ENCODE measurements around the gene PTPN6. TPM values are rescaled to one million over a fixed set of nuclear protein-coding genes. Genes with fewer than 3 reads are reported as not detected.

PTPN6 gene
- total RNA-seq, 1 experiment from 2014 or later, result 47.7 TPM

DNA sequence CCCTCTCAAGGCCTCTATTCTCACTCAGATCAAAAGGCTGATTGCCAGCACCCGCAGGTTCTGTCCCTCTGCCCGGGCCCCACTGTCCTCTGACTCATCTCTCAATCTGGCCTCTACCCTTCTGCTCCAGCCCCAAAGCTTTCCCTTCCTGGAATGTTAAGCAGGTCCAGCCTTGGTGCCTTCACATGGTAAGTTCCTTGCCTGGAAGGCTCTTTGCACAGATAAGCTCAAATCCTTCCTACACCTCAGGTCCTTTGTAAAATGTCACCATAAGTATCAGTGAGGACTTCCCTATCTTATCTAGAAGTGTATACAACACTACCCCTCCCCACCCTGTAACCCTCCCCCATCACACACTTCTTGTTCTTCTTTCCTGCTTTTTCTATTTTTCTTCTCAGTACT, 44.9 kb downstream of the PTPN6 start:
- Histone ChIP-seq H3K9me3 (ENCODE audit: control insufficient read depth in 1 of 2, insufficient read depth in 1 of 2, low read depth in 1 of 2, low read length in 2 of 2) (no peaks in the 10 kb centered on the region), H3K27ac (ENCODE audit: low read depth, low read length) (peak overlapping the region; percentile 26; the same call in 1 of the 2 replicates), H3K4me3 (replicated peaks in 1 of 2; ENCODE audit: low read depth in 1 of 2, low read length in 2 of 2) (no peak overlapping the region), H3K4me2 (ENCODE audit: low read length) (peak overlapping the region; percentile 53), H3K79me2 (ENCODE audit: insufficient read depth, low read length) (peaks cover 18% of the 10 kb centered on the region; the same call in 1 of the 2 replicates), H4K20me1 (ENCODE audit: insufficient read depth) (peaks cover 3% of the 10 kb centered on the region; the same call in 1 of the 2 replicates), H3K9me2 (ENCODE audit: insufficient read depth) (no peaks in the 10 kb centered on the region), H2AFZ (ENCODE audit: low read depth, low read length, poor library complexity, severe bottlenecking) (no peak overlapping the region), H3K27me3 (ENCODE audit: insufficient read depth, low read length) (no peaks in the 10 kb centered on the region), H3K4me1 (ENCODE audit: control insufficient read depth in 1 of 2, insufficient read depth in 2 of 2, low read length in 2 of 2) (peaks cover 34 to 45% of the 10 kb centered on the region in 2 experiments), H3K9ac (ENCODE audit: low read length) (no peak overlapping the region), H3K36me3 (ENCODE audit: control insufficient read depth in 1 of 2, insufficient read depth in 2 of 2, low read length in 2 of 2) (peaks cover 0 to 9% of the 10 kb centered on the region in 2 experiments; a peak in 1 of 4 replicates)
- ATAC-seq, result peak; percentile 84
- DNase-seq (ENCODE audit: low read depth, low spot score), result peak; percentile 23
- ChIA-PET POLR2A (no interaction called here), CTCF (no interaction called here), RAD21 (ENCODE audit: low non-redundant PET in 1 of 2, low total read pairs in 2 of 2, uncharacterized antibody in 2 of 2, unreplicated experiment in 2 of 2) (no interaction called here)
- no TSS peak for BruUV-seq (replicated peaks)
- no peak for TF ChIP-seq EZH2 (IDR thresholded peaks at IDR 0.05)
- TF ChIP-seq, protein P1, sequence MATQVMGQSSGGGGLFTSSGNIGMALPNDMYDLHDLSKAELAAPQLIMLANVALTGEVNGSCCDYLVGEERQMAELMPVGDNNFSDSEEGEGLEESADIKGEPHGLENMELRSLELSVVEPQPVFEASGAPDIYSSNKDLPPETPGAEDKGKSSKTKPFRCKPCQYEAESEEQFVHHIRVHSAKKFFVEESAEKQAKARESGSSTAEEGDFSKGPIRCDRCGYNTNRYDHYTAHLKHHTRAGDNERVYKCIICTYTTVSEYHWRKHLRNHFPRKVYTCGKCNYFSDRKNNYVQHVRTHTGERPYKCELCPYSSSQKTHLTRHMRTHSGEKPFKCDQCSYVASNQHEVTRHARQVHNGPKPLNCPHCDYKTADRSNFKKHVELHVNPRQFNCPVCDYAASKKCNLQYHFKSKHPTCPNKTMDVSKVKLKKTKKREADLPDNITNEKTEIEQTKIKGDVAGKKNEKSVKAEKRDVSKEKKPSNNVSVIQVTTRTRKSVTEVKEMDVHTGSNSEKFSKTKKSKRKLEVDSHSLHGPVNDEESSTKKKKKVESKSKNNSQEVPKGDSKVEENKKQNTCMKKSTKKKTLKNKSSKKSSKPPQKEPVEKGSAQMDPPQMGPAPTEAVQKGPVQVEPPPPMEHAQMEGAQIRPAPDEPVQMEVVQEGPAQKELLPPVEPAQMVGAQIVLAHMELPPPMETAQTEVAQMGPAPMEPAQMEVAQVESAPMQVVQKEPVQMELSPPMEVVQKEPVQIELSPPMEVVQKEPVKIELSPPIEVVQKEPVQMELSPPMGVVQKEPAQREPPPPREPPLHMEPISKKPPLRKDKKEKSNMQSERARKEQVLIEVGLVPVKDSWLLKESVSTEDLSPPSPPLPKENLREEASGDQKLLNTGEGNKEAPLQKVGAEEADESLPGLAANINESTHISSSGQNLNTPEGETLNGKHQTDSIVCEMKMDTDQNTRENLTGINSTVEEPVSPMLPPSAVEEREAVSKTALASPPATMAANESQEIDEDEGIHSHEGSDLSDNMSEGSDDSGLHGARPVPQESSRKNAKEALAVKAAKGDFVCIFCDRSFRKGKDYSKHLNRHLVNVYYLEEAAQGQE (IDR thresholded peaks at IDR 0.05; ENCODE audit: low read depth), result no peak
- TF ChIP-seq, protein P2, sequence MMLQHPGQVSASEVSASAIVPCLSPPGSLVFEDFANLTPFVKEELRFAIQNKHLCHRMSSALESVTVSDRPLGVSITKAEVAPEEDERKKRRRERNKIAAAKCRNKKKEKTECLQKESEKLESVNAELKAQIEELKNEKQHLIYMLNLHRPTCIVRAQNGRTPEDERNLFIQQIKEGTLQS (IDR thresholded peaks at IDR 0.05), result no peak
- TF ChIP-seq FOSL1 (IDR thresholded peaks at IDR 0.05; ENCODE audit: low read depth), result peak; percentile 51; the same call in 1 of the 2 replicates
- no peak for TF ChIP-seq CEBPB (IDR thresholded peaks at IDR 0.05; ENCODE audit: low read depth)
- no peak for TF ChIP-seq CBX3 (IDR thresholded peaks at IDR 0.05; ENCODE audit: low read depth)
- no peak for TF ChIP-seq POLR2A (IDR thresholded peaks at IDR 0.05; ENCODE audit: borderline replicate concordance, extremely low read depth, insufficient read depth, insufficient read length)
- TF ChIP-seq, protein P3, sequence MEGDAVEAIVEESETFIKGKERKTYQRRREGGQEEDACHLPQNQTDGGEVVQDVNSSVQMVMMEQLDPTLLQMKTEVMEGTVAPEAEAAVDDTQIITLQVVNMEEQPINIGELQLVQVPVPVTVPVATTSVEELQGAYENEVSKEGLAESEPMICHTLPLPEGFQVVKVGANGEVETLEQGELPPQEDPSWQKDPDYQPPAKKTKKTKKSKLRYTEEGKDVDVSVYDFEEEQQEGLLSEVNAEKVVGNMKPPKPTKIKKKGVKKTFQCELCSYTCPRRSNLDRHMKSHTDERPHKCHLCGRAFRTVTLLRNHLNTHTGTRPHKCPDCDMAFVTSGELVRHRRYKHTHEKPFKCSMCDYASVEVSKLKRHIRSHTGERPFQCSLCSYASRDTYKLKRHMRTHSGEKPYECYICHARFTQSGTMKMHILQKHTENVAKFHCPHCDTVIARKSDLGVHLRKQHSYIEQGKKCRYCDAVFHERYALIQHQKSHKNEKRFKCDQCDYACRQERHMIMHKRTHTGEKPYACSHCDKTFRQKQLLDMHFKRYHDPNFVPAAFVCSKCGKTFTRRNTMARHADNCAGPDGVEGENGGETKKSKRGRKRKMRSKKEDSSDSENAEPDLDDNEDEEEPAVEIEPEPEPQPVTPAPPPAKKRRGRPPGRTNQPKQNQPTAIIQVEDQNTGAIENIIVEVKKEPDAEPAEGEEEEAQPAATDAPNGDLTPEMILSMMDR (IDR thresholded peaks at IDR 0.05 in 2 of 3, conservative IDR thresholded peaks at IDR 0.05 in 1 of 3; ENCODE audit: borderline replicate concordance in 1 of 3, insufficient read depth in 1 of 3, low read depth in 2 of 3, low read length in 2 of 3), result no peak
- TF ChIP-seq JUND (IDR thresholded peaks at IDR 0.05), result peak; percentile 73
- 0 out of 2 replicates have a peak, but pooled peaks have one; percentile 19 for TF ChIP-seq SIN3A (IDR thresholded peaks at IDR 0.05; ENCODE audit: low read depth)
- no peak for TF ChIP-seq ELF1 (IDR thresholded peaks at IDR 0.05; ENCODE audit: borderline replicate concordance, low read depth)
- TF ChIP-seq TCF7L2 (IDR thresholded peaks at IDR 0.05; ENCODE audit: borderline replicate concordance, extremely low read depth, insufficient read depth, insufficient read length), result peak; percentile 89
- peak; percentile 64 for TF ChIP-seq SP1 (IDR thresholded peaks at IDR 0.05; ENCODE audit: low read depth)
- TF ChIP-seq MAX (IDR thresholded peaks at IDR 0.05), result peak; percentile 39; the same call in 1 of the 2 replicates
- TF ChIP-seq RAD21 (IDR thresholded peaks at IDR 0.05; ENCODE audit: low read depth), result no peak
- TF ChIP-seq EGR1 (IDR thresholded peaks at IDR 0.05; ENCODE audit: low read depth), result no peak
- no peak for TF ChIP-seq EZH2phosphoT487 (IDR thresholded peaks at IDR 0.05; ENCODE audit: borderline replicate concordance)
- intact Hi-C loops (cut with micrococcal nuclease), result no loop called here

All from HCT116 (cell line).